Ascending aorta (tissue), 2 donors: ENCODE measurements around the gene RNF224. TPM values are rescaled to one million over a fixed set of nuclear protein-coding genes. Genes with fewer than 3 reads are reported as not detected.
A peak's percentile ranks its signal among the peaks of the same experiment; 100 is the strongest.

ENCODE experiments used
- DNase-seq, 2 donors: peaks; one replicate each; pipeline ENCODE4 v3.0.0-alpha.2; 2019; ENCODE audit warnings: low spot score in 2 of 2
- H3K27ac ChIP-seq, 2 donors: fragments of 200-600 bp; sonication (generic); one replicate each; pipeline ENCODE4 v1.5.1; 2016 to 2017; ENCODE audit warnings: mild to moderate bottlenecking in 1 of 2
- H3K27me3 ChIP-seq: fragments of 200-600 bp; sonication (generic); one replicate; pipeline ENCODE4 v1.5.1; 2017
- H3K36me3 ChIP-seq, 2 donors: fragments of 200-600 bp; sonication (generic); one replicate each; pipeline ENCODE4 v1.5.1; 2016
- H3K4me1 ChIP-seq, 2 donors: fragments of 200-600 bp; sonication (generic); one replicate each; pipeline ENCODE4 v1.5.1; 2016 to 2017; ENCODE audit warnings: mild to moderate bottlenecking in 1 of 2
- H3K4me3 ChIP-seq, 2 donors: fragments of 200-600 bp; sonication (generic); one replicate each; pipeline ENCODE4 v1.5.1; 2016 to 2017; ENCODE audit warnings: mild to moderate bottlenecking in 1 of 2
- H3K9me3 ChIP-seq, 2 donors: fragments of 200-600 bp; sonication (generic); one replicate each; pipeline ENCODE4 v1.5.1; 2016
- intact Hi-C: fragments of 100-400 bp; cut with DNase I; formaldehyde crosslinking; loops from one replicate; pipeline ENCODE4 v1.15.1; 2023
- total RNA-seq: library from RNA; depleted of rRNA; stranded (reverse); fragments of >200 nt; gene quantifications from one replicate; pipeline ENCODE4 v1.1.0, GENCODE V29; 2016
- TF ChIP-seq, protein P1 (sequence below), 3 experiments: fragments of 200-600 bp in 2 of 3; fragments of 450-650 bp in 1 of 3; sonication (generic) in 2 of 3; IDR thresholded peaks; one replicate each; pipeline ENCODE4 v1.5.1; 2016 to 2019; ENCODE audit warnings: antibody characterized with exemption in 3 of 3, mild to moderate bottlenecking in 1 of 3, moderate library complexity in 1 of 3

Gene RNF224
- total RNA-seq, 1 donor from 2014 or later = not detected

- peaks cover 28 to 48% of the 10 kb centered on the region in 2 donors for H3K4me1 ChIP-seq
- DNase-seq = no peak
- H3K4me3 ChIP-seq = peak overlapping the region; percentile 77 to 80
- H3K9me3 ChIP-seq = no peaks in the 10 kb centered on the region
- H3K27me3 ChIP-seq = no peaks in the 10 kb centered on the region
- H3K36me3 ChIP-seq = no peaks in the 10 kb centered on the region
- TF ChIP-seq, protein P1, sequence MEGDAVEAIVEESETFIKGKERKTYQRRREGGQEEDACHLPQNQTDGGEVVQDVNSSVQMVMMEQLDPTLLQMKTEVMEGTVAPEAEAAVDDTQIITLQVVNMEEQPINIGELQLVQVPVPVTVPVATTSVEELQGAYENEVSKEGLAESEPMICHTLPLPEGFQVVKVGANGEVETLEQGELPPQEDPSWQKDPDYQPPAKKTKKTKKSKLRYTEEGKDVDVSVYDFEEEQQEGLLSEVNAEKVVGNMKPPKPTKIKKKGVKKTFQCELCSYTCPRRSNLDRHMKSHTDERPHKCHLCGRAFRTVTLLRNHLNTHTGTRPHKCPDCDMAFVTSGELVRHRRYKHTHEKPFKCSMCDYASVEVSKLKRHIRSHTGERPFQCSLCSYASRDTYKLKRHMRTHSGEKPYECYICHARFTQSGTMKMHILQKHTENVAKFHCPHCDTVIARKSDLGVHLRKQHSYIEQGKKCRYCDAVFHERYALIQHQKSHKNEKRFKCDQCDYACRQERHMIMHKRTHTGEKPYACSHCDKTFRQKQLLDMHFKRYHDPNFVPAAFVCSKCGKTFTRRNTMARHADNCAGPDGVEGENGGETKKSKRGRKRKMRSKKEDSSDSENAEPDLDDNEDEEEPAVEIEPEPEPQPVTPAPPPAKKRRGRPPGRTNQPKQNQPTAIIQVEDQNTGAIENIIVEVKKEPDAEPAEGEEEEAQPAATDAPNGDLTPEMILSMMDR (IDR thresholded peaks at IDR 0.05) = no peak
- H3K27ac ChIP-seq = peak overlapping the region; percentile 73 to 75
- intact Hi-C loops = loop anchor here (2.0 kb wide), 1 partner anchor 67 kb away; no protein-coding TSS in a partner anchor
Observed at GRCh38 chr9:137201205-137201868, 26.0 kb upstream of the RNF224 start.

DNA sequence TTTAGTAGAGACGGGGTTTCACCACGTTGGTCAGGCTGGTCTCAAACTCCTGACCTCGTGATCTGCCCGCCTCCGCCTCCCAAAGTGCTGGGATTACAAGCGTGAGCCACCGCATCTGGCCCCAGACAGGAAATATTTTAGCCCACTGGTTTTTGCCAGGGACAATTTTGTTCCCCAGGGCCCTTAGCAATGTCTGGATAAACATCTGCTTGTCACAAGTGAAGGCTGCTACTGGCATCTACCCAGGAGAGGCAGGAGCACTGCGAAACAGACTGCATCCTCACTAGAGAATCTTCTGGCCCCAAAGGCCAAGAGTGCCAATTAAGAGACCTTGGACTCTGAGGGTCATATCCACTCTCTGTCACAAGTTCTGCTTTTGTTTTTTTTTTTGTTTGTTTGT, 24.3 kb upstream of the RNF224 start:
- Histone ChIP-seq H3K27ac (no peak overlapping the region), H3K9me3 (no peaks in the 10 kb centered on the region), H3K4me3 (no peak overlapping the region), H3K36me3 (no peaks in the 10 kb centered on the region), H3K4me1 (peaks cover 30 to 52% of the 10 kb centered on the region in 2 donors), H3K27me3 (no peaks in the 10 kb centered on the region)
- DNase-seq = no peak
- TF ChIP-seq, protein P1 (IDR thresholded peaks at IDR 0.05) = no peak
- intact Hi-C loops = no loop called here

GRCh38 chr9:137204731-137205125, 22.6 kb upstream of the RNF224 start:
- no peaks in the 10 kb centered on the region for H3K9me3 ChIP-seq
- peaks cover 27 to 37% of the 10 kb centered on the region in 2 donors for H3K4me1 ChIP-seq
- H3K4me3 ChIP-seq = peak overlapping the region; percentile 80 to 100

DNA sequence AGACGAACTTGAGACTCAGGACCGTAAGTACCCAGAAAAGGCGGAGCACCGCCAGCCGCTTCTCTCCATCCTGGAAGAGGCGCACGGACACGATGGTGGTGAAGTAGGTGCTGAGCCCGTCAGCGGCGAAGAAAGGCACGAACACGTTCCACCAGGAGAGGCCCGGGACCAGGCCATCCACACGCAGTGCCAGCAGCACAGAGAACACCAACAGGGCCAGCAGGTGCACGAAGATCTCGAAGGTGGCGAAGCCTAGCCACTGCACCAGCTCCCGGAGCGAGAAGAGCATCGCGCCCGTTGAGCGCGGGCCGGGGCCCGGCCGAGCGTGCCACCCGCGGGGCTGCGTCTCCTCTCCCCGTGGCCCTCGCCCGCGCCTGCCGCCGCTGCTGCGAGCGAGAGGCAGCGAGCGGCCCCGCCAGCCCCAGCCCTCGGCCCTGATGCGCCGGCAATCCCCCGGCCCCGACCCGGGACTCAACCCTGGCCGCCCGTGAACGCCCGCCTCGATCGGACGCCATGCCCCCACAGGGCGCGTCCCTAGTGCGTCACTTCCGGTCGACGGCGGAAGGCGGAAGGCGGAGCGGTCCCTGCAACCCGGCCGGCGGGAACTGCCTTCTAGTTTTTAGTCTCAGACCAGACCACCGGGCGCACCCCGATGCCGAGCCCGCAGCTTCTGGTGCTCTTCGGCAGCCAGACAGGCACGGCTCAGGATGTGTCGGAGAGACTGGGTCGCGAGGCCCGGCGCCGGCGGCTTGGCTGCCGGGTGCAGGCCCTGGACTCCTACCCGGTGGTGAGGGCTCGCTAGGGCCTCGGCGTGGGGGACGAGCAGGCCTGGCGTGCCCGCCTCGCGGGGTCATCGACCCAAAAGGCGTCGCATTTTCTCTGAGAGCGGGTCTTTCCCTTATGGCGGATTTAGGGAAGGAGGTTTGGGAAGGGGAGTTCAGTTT, 21.9 kb upstream of the RNF224 start, which contains the start of the genes NDOR1 and TMEM203:
TSS of gene NDOR1 (plus strand) at position 575 of the 944 bp plus-strand sequence. CDS start at position 653, 78 bp downstream.
TSS of gene TMEM203 (minus strand) at position 523 of the 944 bp plus-strand sequence. CDS start at position 289, 234 bp downstream.
- no peaks in the 10 kb centered on the region for H3K9me3 ChIP-seq
- H3K4me3 ChIP-seq = peak within 1 kb of the TSS; percentile 80 to 100
- no peaks in the 10 kb centered on the region for H3K27me3 ChIP-seq
- intact Hi-C loops = loop anchor here (1.0 kb wide), 2 partner anchors 17 to 36 kb away; partner anchors contain the start of genes ANAPC2, SSNA1 and TUBB4B
- peak; percentile 36 to 94 for DNase-seq
- TF ChIP-seq, protein P1 (IDR thresholded peaks at IDR 0.05) = no peak
- peak within 1 kb of the TSS; percentile 77 to 83 for H3K27ac ChIP-seq
- H3K4me1 ChIP-seq = peaks cover 25 to 36% of the 10 kb centered on the region in 2 donors
- no peaks in the 10 kb centered on the region for H3K36me3 ChIP-seq

More at GRCh38 chr9:137204731-137205125, 22.6 kb upstream of the RNF224 start:
- Histone ChIP-seq H3K27ac (peak overlapping the region; percentile 77 to 83), H3K27me3 (no peaks in the 10 kb centered on the region), H3K36me3 (no peaks in the 10 kb centered on the region)
- DNase-seq = no peak
- intact Hi-C loops = loop anchor here (1.0 kb wide), 2 partner anchors 16 to 37 kb away; partner anchors contain the start of genes ANAPC2, SSNA1 and TUBB4B
- TF ChIP-seq, protein P1 (IDR thresholded peaks at IDR 0.05) = no peak

- Histone ChIP-seq H3K4me3 (peak overlapping the region in 1 of 2 donors; percentile 100), H3K9me3 (no peaks in the 10 kb centered on the region), H3K4me1 (peaks cover 22 to 31% of the 10 kb centered on the region in 2 donors), H3K36me3 (no peaks in the 10 kb centered on the region), H3K27me3 (no peaks in the 10 kb centered on the region), H3K27ac (no peak overlapping the region)
- no peak for DNase-seq
- intact Hi-C loops = no loop called here
- TF ChIP-seq, protein P1 (IDR thresholded peaks at IDR 0.05) = no peak
Observed at GRCh38 chr9:137206602-137207001, 20.7 kb upstream of the RNF224 start.
